Activated CD4-positive, alpha-beta T cell treated with anti-CD3 and anti-CD28 coated beads, Interleukin-2, amount 50 U/mL, for 4 hours (primary cell): ENCODE results near the gene VIPR2.

Experiments
- DNase-seq, 2 experiments: peaks; one replicate each; pipeline ENCODE4 v3.0.0-alpha.2; 2020

VIPR2 gene

GRCh38 chr7:159064121-159064815, 80.4 kb downstream of the VIPR2 start:
- no peak for DNase-seq

- no peak for DNase-seq
These were observed 81.4 kb downstream of the VIPR2 start for GRCh38 chr7:159063046-159063840.

DNA sequence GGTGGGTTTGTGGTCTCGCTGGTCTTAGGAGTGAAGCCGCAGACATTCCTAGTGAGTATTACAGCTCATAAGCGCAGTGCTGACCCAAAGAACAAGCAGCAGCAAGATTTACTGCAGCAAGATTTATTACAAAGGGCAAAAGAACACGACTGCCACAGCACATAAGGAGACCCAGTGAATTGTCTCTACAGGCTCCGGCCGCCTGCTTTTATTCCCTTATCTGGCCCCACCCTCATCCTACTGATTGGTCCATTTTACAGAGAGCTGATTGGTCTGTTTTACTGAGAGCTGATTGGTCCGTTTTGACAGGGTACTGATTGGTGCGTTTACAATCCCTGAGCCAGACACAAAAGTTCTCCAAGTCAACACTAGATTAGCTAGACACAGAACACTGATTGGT, 82.1 kb downstream of the VIPR2 start:
- no peak for DNase-seq

- DNase-seq = no peak
These were observed 82.9 kb downstream of the VIPR2 start for GRCh38 chr7:159061674-159062212.

- DNase-seq = no peak
These were observed 83.5 kb downstream of the VIPR2 start for GRCh38 chr7:159061209-159061608.

- no peak for DNase-seq
These were observed 84.2 kb downstream of the VIPR2 start for GRCh38 chr7:159060440-159060839.

GRCh38 chr7:159059629-159060028, 85.0 kb downstream of the VIPR2 start:
- no peak for DNase-seq

GRCh38 chr7:159057647-159058046, 87.0 kb downstream of the VIPR2 start:
- DNase-seq = no peak

DNA sequence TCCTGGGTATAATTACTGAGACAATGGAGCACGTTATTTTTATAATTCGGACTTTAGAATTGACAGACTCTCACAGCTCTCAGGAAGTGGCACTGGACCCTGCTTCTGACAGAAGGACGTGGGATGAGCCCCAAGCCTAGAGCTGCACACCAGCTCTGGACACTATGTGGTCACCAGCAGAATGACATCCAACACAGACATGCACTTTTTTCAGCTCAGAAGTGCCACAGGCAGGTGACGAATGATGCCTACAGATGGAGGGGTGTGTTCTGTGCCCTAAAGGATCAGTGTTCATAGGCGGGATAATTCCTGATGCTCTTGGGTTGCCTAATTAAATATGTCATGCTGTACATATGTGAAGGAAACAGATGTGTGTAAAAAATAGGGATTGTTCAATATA, 87.9 kb downstream of the VIPR2 start:
- DNase-seq = no peak

DNA sequence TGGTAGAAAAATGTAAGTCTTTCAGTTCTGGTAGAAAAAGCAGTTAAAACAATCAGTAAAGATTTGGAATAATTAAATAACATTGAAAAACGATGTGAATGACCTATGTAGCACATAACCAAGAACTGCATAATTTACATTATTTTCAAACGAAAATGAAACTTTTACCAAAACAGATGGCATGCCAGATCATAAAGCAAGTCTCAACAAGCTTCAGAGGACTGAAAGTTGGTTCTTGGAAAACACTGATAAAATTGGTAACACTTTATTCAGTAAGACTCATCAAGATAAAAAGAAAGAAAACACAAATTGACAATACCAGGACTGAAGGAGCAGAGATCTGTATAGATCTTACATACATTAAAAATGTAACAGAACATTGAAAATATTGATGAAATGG, 92.8 kb downstream of the VIPR2 start:
- DNase-seq = no peak

- DNase-seq = no peak
These were observed 94.0 kb downstream of the VIPR2 start for GRCh38 chr7:159050704-159051103.

DNA sequence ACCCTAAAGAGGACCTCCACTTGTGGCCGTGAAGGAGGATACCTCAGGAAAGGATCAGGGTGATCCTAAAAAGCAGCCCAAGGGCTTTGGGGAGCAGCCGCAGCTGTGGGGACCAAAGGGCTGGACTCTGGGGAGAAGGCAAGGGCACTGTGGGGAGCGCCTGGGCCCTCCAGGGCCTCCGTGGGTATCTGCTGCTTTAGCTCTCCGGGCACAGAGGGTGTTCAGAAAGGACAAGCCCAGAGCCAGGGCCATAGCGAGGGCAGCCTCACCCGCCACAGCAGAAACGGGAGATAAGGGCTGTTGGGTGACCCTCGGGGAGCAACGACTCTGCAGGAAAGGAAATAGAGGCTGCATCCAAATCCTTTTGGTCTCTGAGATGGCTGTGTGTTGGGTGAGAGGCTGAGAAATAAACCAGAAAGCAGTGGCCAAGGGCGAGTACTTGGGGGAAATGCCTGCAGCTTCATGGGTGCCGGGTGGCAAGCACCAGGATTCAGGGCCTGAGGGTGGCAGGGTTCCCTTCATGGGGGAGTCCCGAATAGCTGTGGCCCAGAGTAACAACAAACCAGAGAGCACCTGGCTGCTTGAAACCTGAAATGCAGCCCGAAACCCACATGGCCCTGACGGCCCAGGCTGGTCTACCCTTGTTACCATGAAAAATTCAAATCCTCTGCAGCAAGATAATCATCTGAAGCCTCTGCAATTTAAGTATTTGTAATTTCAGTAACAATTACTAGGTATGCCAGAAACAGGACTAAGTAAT, 95.2 kb downstream of the VIPR2 start:
- DNase-seq = no peak

DNA sequence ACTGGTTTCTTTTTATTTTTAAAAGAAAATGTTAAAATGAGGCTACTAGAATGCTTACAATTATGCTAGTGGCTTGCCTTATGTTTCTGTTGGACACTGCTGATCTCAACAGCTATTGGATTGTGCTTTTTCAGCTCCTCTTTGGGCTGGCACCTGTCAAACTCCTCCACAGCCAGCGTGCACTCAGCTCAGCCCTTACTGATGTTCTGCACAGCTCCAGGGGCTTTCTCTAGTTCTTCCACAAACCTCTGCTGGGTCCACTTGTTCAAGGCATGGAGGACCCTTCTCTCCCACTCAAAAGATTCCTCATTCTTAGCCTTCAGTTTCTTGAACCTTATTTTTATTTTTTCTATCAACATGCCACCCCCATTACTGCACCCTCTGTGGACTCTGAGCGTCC, 96.0 kb downstream of the VIPR2 start:
- no peak for DNase-seq

DNA sequence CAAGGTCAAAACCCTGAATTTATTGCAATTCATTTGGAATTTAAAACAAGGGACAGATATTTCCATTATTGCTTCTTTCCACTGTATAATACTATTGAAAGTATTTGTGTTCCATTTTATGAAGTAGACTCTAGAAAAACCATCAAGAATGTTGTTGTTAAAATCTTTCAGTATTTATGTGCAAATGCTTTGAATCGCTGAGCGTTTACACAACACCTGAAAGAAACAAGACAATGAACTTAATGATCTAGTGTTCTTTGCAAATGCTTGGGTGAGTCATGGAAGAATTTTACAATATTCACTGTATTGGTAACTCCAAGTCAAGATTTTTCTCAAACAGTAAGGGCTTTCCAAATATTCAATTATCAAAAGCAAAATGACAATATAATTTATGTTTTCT, 97.1 kb downstream of the VIPR2 start:
- no peak for DNase-seq

DNA sequence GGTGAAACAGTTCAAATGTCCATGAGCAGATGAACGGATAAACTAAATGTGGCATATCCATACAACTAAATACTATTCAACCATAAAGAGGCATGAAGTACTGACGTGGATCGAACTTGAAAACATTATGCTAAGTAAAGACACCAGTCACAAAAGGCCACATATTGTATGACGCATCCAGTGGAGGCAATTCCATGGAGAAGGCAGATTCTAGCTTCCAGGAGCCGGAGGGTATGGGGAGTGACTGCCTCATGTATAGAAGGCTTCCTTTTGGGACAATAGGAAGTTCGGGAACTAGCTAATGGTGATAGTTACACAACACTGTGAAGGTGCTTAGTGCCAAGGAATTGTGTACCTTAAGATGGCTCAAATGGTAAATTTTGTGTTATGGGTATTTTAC, 98.4 kb downstream of the VIPR2 start:
- DNase-seq = no peak

DNA sequence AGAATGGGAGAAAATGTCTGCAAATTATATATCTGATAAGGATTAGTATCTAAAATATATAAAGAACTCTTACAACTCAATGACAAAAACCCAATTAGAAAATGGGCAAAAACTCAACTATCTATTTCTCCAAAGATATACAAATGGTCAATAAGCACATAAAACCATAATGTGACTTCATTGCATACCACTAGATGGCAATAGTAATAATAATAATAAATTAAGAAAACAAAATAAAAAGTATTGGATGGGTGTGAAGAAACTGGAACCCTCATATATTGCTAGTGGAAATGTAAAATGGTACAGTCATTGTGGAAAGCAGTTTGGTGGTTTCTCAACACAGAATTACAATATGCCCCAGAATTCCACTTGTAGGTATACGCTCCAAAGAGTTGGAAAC, 98.8 kb downstream of the VIPR2 start:
- no peak for DNase-seq

- DNase-seq = no peak
These were observed 102.0 kb downstream of the VIPR2 start for GRCh38 chr7:159042581-159043101.

GRCh38 chr7:159042103-159042502, 102.6 kb downstream of the VIPR2 start:
- no peak for DNase-seq

- no peak for DNase-seq
These were observed 103.6 kb downstream of the VIPR2 start for GRCh38 chr7:159040912-159041711.

- no peak for DNase-seq
These were observed 104.5 kb downstream of the VIPR2 start for GRCh38 chr7:159040146-159040545.

DNA sequence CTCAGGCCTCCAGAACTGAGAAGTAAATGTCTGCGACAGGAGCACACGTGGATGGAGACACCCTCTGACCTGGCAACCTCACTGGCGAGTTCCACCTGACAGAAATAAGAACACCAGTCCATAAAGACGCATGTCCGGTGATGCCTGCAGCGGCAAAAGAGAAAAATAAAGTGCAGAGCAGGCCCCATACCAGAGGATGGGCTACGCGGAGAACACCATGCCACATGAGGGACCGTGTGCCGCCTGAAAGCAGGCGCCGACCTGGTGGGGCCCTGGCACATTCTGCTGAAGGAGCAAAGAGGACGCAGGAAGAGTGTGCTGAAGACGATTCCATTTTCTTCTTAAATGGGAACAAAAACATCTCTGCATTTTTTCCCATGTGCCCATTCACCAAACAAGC, 105.0 kb downstream of the VIPR2 start:
- DNase-seq = no peak

DNA sequence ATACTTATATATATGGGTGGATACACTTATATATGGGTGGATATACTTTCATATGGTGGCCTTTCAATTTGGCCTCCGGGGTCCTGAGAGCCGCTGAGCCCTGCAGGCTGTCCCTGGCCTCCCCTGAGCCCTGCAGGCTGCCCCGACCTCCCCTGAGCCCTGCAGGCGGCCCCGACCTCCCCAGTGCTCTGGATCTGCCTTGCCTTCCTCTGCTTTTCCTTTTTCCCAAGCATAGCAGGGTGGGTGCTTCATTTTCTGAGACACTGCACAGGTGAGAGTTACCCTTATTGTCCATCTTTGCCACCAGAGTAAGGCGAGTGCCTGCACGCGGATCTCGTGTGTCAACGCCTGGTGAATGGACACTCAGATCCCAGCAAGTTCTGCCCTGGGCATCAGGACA, 106.6 kb downstream of the VIPR2 start:
- no peak for DNase-seq
